ENCODE results near the gene ZNF865. TPM values are rescaled to one million over a fixed set of nuclear protein-coding genes. Genes with fewer than 3 reads are reported as not detected.

Gene ZNF865
- total RNA-seq, 4 donors from 2014 or later: 2.2 to 6.3 (median 3.8) TPM

- TF ChIP-seq, protein P1, sequence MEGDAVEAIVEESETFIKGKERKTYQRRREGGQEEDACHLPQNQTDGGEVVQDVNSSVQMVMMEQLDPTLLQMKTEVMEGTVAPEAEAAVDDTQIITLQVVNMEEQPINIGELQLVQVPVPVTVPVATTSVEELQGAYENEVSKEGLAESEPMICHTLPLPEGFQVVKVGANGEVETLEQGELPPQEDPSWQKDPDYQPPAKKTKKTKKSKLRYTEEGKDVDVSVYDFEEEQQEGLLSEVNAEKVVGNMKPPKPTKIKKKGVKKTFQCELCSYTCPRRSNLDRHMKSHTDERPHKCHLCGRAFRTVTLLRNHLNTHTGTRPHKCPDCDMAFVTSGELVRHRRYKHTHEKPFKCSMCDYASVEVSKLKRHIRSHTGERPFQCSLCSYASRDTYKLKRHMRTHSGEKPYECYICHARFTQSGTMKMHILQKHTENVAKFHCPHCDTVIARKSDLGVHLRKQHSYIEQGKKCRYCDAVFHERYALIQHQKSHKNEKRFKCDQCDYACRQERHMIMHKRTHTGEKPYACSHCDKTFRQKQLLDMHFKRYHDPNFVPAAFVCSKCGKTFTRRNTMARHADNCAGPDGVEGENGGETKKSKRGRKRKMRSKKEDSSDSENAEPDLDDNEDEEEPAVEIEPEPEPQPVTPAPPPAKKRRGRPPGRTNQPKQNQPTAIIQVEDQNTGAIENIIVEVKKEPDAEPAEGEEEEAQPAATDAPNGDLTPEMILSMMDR (IDR thresholded peaks at IDR 0.05): no peak
- DNase-seq (ENCODE audit: low spot score) (no peak), ATAC-seq (ENCODE audit: low FRiP score) (no peak)
These were observed 61.0 kb downstream of the ZNF865 start for GRCh38 chr19:55666343-55667005.

Other genes with a start within 250 kb of the ZNF865 start
- under 1 TPM in 1 of 4 donors, not detected in 3; 0.09 TPM for gene GARIN5B, start 242.4 kb upstream of the ZNF865 start, total RNA-seq
- gene IL11, start 235.2 kb upstream of the ZNF865 start, total RNA-seq: 1 to 10 TPM in 1 of 4 donors, under 1 TPM in 1, not detected in 2; 0.28 to 1.2 TPM
- gene TMEM190, start 228.8 kb upstream of the ZNF865 start, total RNA-seq: not detected
- 1 to 10 TPM in 3 of 4 donors, not detected in 1; 1.5 to 1.7 (median 1.6) TPM for gene TMEM238, start 221.4 kb upstream of the ZNF865 start, total RNA-seq
- 100 to 1,000 TPM; 490 to 747 (median 555) TPM for gene RPL28, start 219.7 kb upstream of the ZNF865 start, total RNA-seq
- gene UBE2S, start 197.9 kb upstream of the ZNF865 start, total RNA-seq: 10 to 100 TPM in 2 of 4 donors, 1 to 10 TPM in 2; 7.4 to 25.6 (median 13.0) TPM
- gene SHISA7, start 162.3 kb upstream of the ZNF865 start, total RNA-seq: not detected
- 10 to 100 TPM; 52.5 to 96.8 (median 62.5) TPM for gene ISOC2, start 144.0 kb upstream of the ZNF865 start, total RNA-seq
- gene C19orf85, start 140.9 kb upstream of the ZNF865 start, total RNA-seq: not detected
- gene ZNF628, start 129.0 kb upstream of the ZNF865 start, total RNA-seq: 1 to 10 TPM; 1.7 to 6.4 (median 2.6) TPM
- gene NAT14, start 120.5 kb upstream of the ZNF865 start, total RNA-seq: 1 to 10 TPM; 2.3 to 4.6 (median 2.6) TPM
- 1 to 10 TPM; 1.6 to 6.1 (median 3.5) TPM for gene SSC5D, start 117.2 kb upstream of the ZNF865 start, total RNA-seq
- under 1 TPM in 1 of 4 donors, not detected in 3; 0.56 TPM for gene SBK2, start 68.5 kb upstream of the ZNF865 start, total RNA-seq
- gene SBK3, start 60.1 kb upstream of the ZNF865 start, total RNA-seq: 1 to 10 TPM in 1 of 4 donors, under 1 TPM in 2, not detected in 1; 0.36 to 1.5 (median 0.79) TPM
- gene ZNF579, start 24.8 kb upstream of the ZNF865 start, total RNA-seq: 1 to 10 TPM; 1.3 to 4.0 (median 2.3) TPM
- gene FIZ1, start 6.1 kb upstream of the ZNF865 start, total RNA-seq: 1 to 10 TPM; 4.2 to 7.1 (median 5.0) TPM
- 10 to 100 TPM; 15.6 to 27.5 (median 17.4) TPM for gene ZNF524, start 5.4 kb upstream of the ZNF865 start, total RNA-seq
- 1 to 10 TPM; 2.5 to 3.8 (median 3.2) TPM for gene ZNF784, start 18.9 kb downstream of the ZNF865 start, total RNA-seq
- 10 to 100 TPM; 11.4 to 20.5 (median 13.8) TPM for gene ZNF580, start 35.4 kb downstream of the ZNF865 start, total RNA-seq
- 10 to 100 TPM in 3 of 4 donors, 1 to 10 TPM in 1; 9.9 to 15.0 (median 11.9) TPM for gene ZNF581, start 38.0 kb downstream of the ZNF865 start, total RNA-seq
- gene CCDC106, start 42.6 kb downstream of the ZNF865 start, total RNA-seq: 10 to 100 TPM in 3 of 4 donors, 1 to 10 TPM in 1; 9.8 to 15.2 (median 11.0) TPM
- gene U2AF2, start 49.4 kb downstream of the ZNF865 start, total RNA-seq: 100 to 1,000 TPM in 2 of 4 donors, 10 to 100 TPM in 2; 55.2 to 132 (median 86.1) TPM
- gene EPN1, start 69.6 kb downstream of the ZNF865 start, total RNA-seq: 10 to 100 TPM; 56.4 to 82.3 (median 62.0) TPM
- not detected for gene NLRP9, start 132.8 kb downstream of the ZNF865 start, total RNA-seq
- not detected for gene RFPL4A, start 153.4 kb downstream of the ZNF865 start, total RNA-seq
- not detected for gene RFPL4AL1, start 163.5 kb downstream of the ZNF865 start, total RNA-seq
- gene NLRP11, start 226.4 kb downstream of the ZNF865 start, total RNA-seq: not detected
- not detected for gene NLRP4, start 230.9 kb downstream of the ZNF865 start, total RNA-seq

Measured in omental fat pad (tissue), 4 donors.